HCT116 (cell line): ENCODE measurements around the gene SLC38A8. TPM values are rescaled to one million over a fixed set of nuclear protein-coding genes. Genes with fewer than 3 reads are reported as not detected.

ENCODE experiments used
- ATAC-seq: fragments of 200-7000 bp; cut with Tn5 transposase; 2 replicates; pipeline ENCODE4 v1.9.1; 2020; ENCODE audit warnings: mild to moderate bottlenecking, moderate library complexity
- BruUV-seq: library from RNA; stranded (reverse); fragments of 400-500 nt; replicated peaks from 2 replicates; lab custom pipeline; 2021; lab: Mats Ljungman, UMichigan
- CTCF ChIA-PET: fragments of 300-600 bp; sonication (Branson Sonifier 250); formaldehyde crosslinking; loops from one replicate; lab custom pipeline; 2021; ENCODE audit warnings: antibody characterized with exemption; lab: Charles Lee
- POLR2A ChIA-PET: fragments of 300-600, 350-600 bp; sonication (Branson Sonifier 250); formaldehyde crosslinking; loops from one replicate; lab custom pipeline; 2021; ENCODE audit warnings: antibody characterized with exemption; lab: Charles Lee
- RAD21 ChIA-PET, 2 experiments: fragments of 300-600 bp; sonication (Branson Sonifier 250); formaldehyde crosslinking; loops; one replicate each; lab custom pipeline; 2023; ENCODE audit warnings: low total read pairs in 2 of 2; ENCODE audit not compliant: uncharacterized antibody in 2 of 2, unreplicated experiment in 2 of 2, low non-redundant PET in 1 of 2; lab: Charles Lee
- DNase-seq: peaks from one replicate; pipeline ENCODE4 v3.0.0-alpha.2; 2010; ENCODE audit warnings: low read depth, low spot score
- H2AFZ ChIP-seq: fragments of 200-600 bp; shearing (Covaris generic), sonication (generic); 2 replicates; pipeline ENCODE4 v1.6.1; 2017; ENCODE audit warnings: low read depth, mixed run types, mixed read lengths, antibody characterized with exemption, low read length; ENCODE audit not compliant: poor library complexity, severe bottlenecking
- H3K27ac ChIP-seq: 2 replicates; pipeline ENCODE4 v1.5.1; 2012; ENCODE audit warnings: low read depth, low read length
- H3K27me3 ChIP-seq: fragments of 200-600 bp; sonication (generic); 2 replicates; pipeline ENCODE4 v1.6.1; 2016; ENCODE audit warnings: mixed run types, low read length, mixed read lengths; ENCODE audit not compliant: insufficient read depth
- H3K36me3 ChIP-seq, 2 experiments: fragments of 200-500 bp in 1 of 2; fragments of 200-600 bp in 1 of 2; sonication (Bioruptor generic) in 1 of 2; sonication (generic) in 1 of 2; 2 replicates each; pipeline versions ENCODE4 v1.5.1 to v1.6.1; 2014 to 2016; ENCODE audit warnings: low read length in 2 of 2, inconsistent platforms in 1 of 2, mixed read lengths in 1 of 2, mixed run types in 1 of 2; ENCODE audit not compliant: insufficient read depth in 2 of 2, control insufficient read depth in 1 of 2
- H3K4me1 ChIP-seq, 2 experiments: fragments of 200-600 bp in 1 of 2; sonication (generic) in 1 of 2; 2 replicates each; pipeline versions ENCODE4 v1.5.1 to v1.6.1; 2012 to 2017; ENCODE audit warnings: low read length in 2 of 2, inconsistent platforms in 1 of 2, mild to moderate bottlenecking in 1 of 2, mixed read lengths in 1 of 2, mixed run types in 1 of 2, moderate library complexity in 1 of 2; ENCODE audit not compliant: insufficient read depth in 2 of 2, control insufficient read depth in 1 of 2
- H3K4me2 ChIP-seq: fragments of 200-600 bp; sonication (generic); 2 replicates; pipeline ENCODE4 v1.6.1; 2017; ENCODE audit warnings: mixed run types, low read length, mixed read lengths
- H3K4me3 ChIP-seq, 2 experiments: fragments of 200-600 bp in 1 of 2; sonication (generic) in 1 of 2; replicated peaks in 1 of 2; 2 replicates each; pipeline ENCODE4 v1.5.1; 2011 to 2016; ENCODE audit warnings: low read length in 2 of 2, control low read depth in 1 of 2, low read depth in 1 of 2, mild to moderate bottlenecking in 1 of 2, mixed read lengths in 1 of 2, mixed run types in 1 of 2
- H3K79me2 ChIP-seq: fragments of 200-600 bp; sonication (generic); 2 replicates; pipeline ENCODE4 v1.6.1; 2017; ENCODE audit warnings: mild to moderate bottlenecking, mixed run types, low read length, moderate library complexity, mixed read lengths; ENCODE audit not compliant: insufficient read depth
- H3K9ac ChIP-seq: fragments of 200-600 bp; sonication (generic); 2 replicates; pipeline ENCODE4 v1.6.1; 2016; ENCODE audit warnings: low read length, mixed read lengths
- H3K9me2 ChIP-seq: fragments of 200-600 bp; sonication (generic), shearing (Covaris generic); 2 replicates; pipeline ENCODE4 v1.6.1; 2017; ENCODE audit warnings: mixed run types, mild to moderate bottlenecking, moderate library complexity; ENCODE audit not compliant: insufficient read depth
- H3K9me3 ChIP-seq, 2 experiments: fragments of 200-500 bp in 1 of 2; fragments of 200-600 bp in 1 of 2; sonication (Bioruptor generic) in 1 of 2; sonication (generic) in 1 of 2; 2 replicates each; pipeline ENCODE4 v1.6.1; 2014 to 2017; ENCODE audit warnings: low read length in 2 of 2, mixed read lengths in 2 of 2, inconsistent platforms in 1 of 2, low read depth in 1 of 2, mild to moderate bottlenecking in 1 of 2, mixed run types in 1 of 2, moderate library complexity in 1 of 2; ENCODE audit not compliant: control insufficient read depth in 1 of 2, insufficient read depth in 1 of 2
- H4K20me1 ChIP-seq: fragments of 200-600 bp; sonication (generic), shearing (Covaris generic); 2 replicates; pipeline ENCODE4 v1.6.1; 2017; ENCODE audit warnings: mixed run types, mild to moderate bottlenecking, moderate library complexity; ENCODE audit not compliant: insufficient read depth
- ATF3 ChIP-seq: IDR thresholded peaks from 2 replicates; pipeline ENCODE4 v1.6.1; 2012
- CBX3 ChIP-seq: IDR thresholded peaks from 2 replicates; pipeline ENCODE4 v1.6.1; 2012; ENCODE audit warnings: low read depth
- ELF1 ChIP-seq: IDR thresholded peaks from 2 replicates; pipeline ENCODE4 v1.6.1; 2012; ENCODE audit warnings: low read depth, borderline replicate concordance
- EZH2phosphoT487 ChIP-seq: fragments of 200-600 bp; IDR thresholded peaks from 2 replicates; pipeline ENCODE4 v1.6.1; 2018; ENCODE audit warnings: antibody characterized with exemption, borderline replicate concordance
- MAX ChIP-seq: IDR thresholded peaks from 2 replicates; pipeline ENCODE4 v1.6.1; 2012
- POLR2A ChIP-seq: IDR thresholded peaks from 2 replicates; pipeline ENCODE4 v1.7.0; 2011; ENCODE audit warnings: borderline replicate concordance; ENCODE audit not compliant: insufficient read depth, insufficient read length; ENCODE audit errors: extremely low read depth
- RAD21 ChIP-seq: IDR thresholded peaks from 2 replicates; pipeline ENCODE4 v1.6.1; 2012; ENCODE audit warnings: low read depth, mild to moderate bottlenecking
- SP1 ChIP-seq: IDR thresholded peaks from 2 replicates; pipeline ENCODE4 v1.6.1; 2012; ENCODE audit warnings: low read depth
- SRF ChIP-seq: IDR thresholded peaks from 2 replicates; pipeline ENCODE4 v1.6.1; 2012; ENCODE audit warnings: low read depth
- TCF7L2 ChIP-seq: IDR thresholded peaks from 2 replicates; pipeline ENCODE4 v1.7.0; 2011; ENCODE audit warnings: borderline replicate concordance, inconsistent platforms; ENCODE audit not compliant: insufficient read depth, insufficient read length; ENCODE audit errors: extremely low read depth
- ZBTB33 ChIP-seq: IDR thresholded peaks from 2 replicates; pipeline ENCODE4 v1.6.1; 2011; ENCODE audit warnings: mild to moderate bottlenecking, low read length, moderate library complexity; ENCODE audit not compliant: insufficient replicate concordance; ENCODE audit errors: extremely low read depth
- ZFX ChIP-seq: fragments of 450-650 bp; IDR thresholded peaks from 2 replicates; pipeline ENCODE4 v1.6.1; 2017
- ZNF274 ChIP-seq: fragments of 200-500 bp; sonication (Bioruptor generic); IDR thresholded peaks from 2 replicates; pipeline ENCODE4 v1.6.1; 2014; ENCODE audit warnings: mild to moderate bottlenecking, low read depth, low read length, inconsistent platforms
- intact Hi-C: fragments of 100-400 bp; cut with micrococcal nuclease; formaldehyde crosslinking; loops from 2 replicates; pipeline ENCODE4 v1.10.0; 2022
- total RNA-seq: library from RNA; stranded (reverse); gene quantifications from one replicate; pipeline ENCODE4 v1.2.1, GENCODE V29; 2021; ENCODE audit not compliant: unreplicated experiment

Gene SLC38A8
- total RNA-seq, 1 experiment from 2014 or later = not detected

- TF ChIP-seq ZBTB33 (no peak), SP1 (no peak), ZFX (no peak), POLR2A (no peak), CBX3 (no peak), RAD21 (no peak), SRF (no peak)
Measured at GRCh38 chr16:83981799-83982198, 60.8 kb downstream of the SLC38A8 start (continued).

- ChIA-PET POLR2A (no interaction called here), CTCF (no interaction called here), RAD21 (no interaction called here)
- no peaks in the 10 kb centered on the region for H3K9me2 ChIP-seq
- H4K20me1 ChIP-seq = no peaks in the 10 kb centered on the region
- DNase-seq (no peak), ATAC-seq (no peak)
- no peak overlapping the region for H3K9ac ChIP-seq
- no peak overlapping the region for H3K4me2 ChIP-seq
- H3K79me2 ChIP-seq = no peaks in the 10 kb centered on the region
- no TSS peak for BruUV-seq
- no peaks in the 10 kb centered on the region for H3K36me3 ChIP-seq
- no peak overlapping the region for H3K27ac ChIP-seq
- H3K27me3 ChIP-seq = no peaks in the 10 kb centered on the region; the same call in 1 of the 2 replicates
- no peak overlapping the region for H2AFZ ChIP-seq
- intact Hi-C loops = no loop called here
- H3K9me3 ChIP-seq = peaks cover 8 to 11% of the 10 kb centered on the region in 2 experiments; a peak in 2 of 4 replicates
- no peaks in the 10 kb centered on the region for H3K4me1 ChIP-seq
- no peak overlapping the region for H3K4me3 ChIP-seq
- no peak for TF ChIP-seq ATF3
- no peak for TF ChIP-seq EZH2phosphoT487
- TF ChIP-seq MAX = no peak
- no peak for TF ChIP-seq ZNF274
- TF ChIP-seq ELF1 = no peak
- TF ChIP-seq TCF7L2 = no peak
- TF ChIP-seq, all 23 proteins: peak for 0
Measured at GRCh38 chr16:83980794-83981193, 61.8 kb downstream of the SLC38A8 start.
